A549 (cell line): ENCODE data around the gene SBNO2. TPM values are rescaled to one million over a fixed set of nuclear protein-coding genes. Genes with fewer than 3 reads are reported as not detected.
A peak's percentile ranks its signal among the peaks of the same experiment; 100 is the strongest.

Experiments
- ATAC-seq, 2 experiments: fragments of 200-7000 bp in 1 of 2; fragments of >200 bp in 1 of 2; cut with Nextera tagmentation in 1 of 2; cut with Tn5 transposase in 1 of 2; 3 replicates each; pipeline versions ENCODE4 v1.8.0 to v1.9.1; 2018 to 2020; ENCODE audit warnings: mild to moderate bottlenecking in 1 of 2, moderate library complexity in 1 of 2
- CTCF ChIA-PET: fragments of 300-600 bp; sonication (Branson Sonifier 250); formaldehyde crosslinking; extraction: SDS; loops from one replicate; lab custom pipeline; 2021; ENCODE audit warnings: antibody characterized with exemption, inconsistent platforms; lab: Yijun Ruan, JAX
- POLR2A ChIA-PET: fragments of 350-600 bp; formaldehyde crosslinking; extraction: SDS; loops from one replicate; lab custom pipeline; 2021; ENCODE audit warnings: antibody characterized with exemption, inconsistent platforms; lab: Yijun Ruan, JAX
- DNase-seq, 2 experiments: peaks; one replicate each; pipeline versions ENCODE4 v3.0.0 to v3.0.0-alpha.2; 2011 to 2016; ENCODE audit warnings: low read depth in 1 of 2, low spot score in 1 of 2
- FAIRE-seq: peaks from 2 replicates; lab custom pipeline; 2011; peaks lifted over from hg19 to GRCh38; lab: Jason Lieb, UNC
- H3K27ac ChIP-seq, 2 experiments: fragments of >200 bp; sonication (Bioruptor Twin); formaldehyde crosslinking; 3 replicates each; pipeline ENCODE4 v1.5.1; 2016 to 2017
- H3K4me1 ChIP-seq: fragments of >200 bp; sonication (Bioruptor Twin); formaldehyde crosslinking; 3 replicates; pipeline ENCODE4 v1.6.1; 2016
- H3K4me2 ChIP-seq: fragments of >200 bp; sonication (Bioruptor Twin); formaldehyde crosslinking; 3 replicates; pipeline ENCODE4 v1.6.1; 2016
- H3K4me3 ChIP-seq: fragments of >200 bp; sonication (Bioruptor Twin); formaldehyde crosslinking; 3 replicates; pipeline ENCODE4 v1.5.1; 2016
- H3K9me3 ChIP-seq: fragments of >200 bp; sonication (Bioruptor Twin); formaldehyde crosslinking; 3 replicates; pipeline ENCODE4 v1.6.1; 2016
- BHLHE40 ChIP-seq: IDR thresholded peaks from 2 replicates; pipeline ENCODE4 v1.6.1; 2012; ENCODE audit warnings: low read depth, low read length, inconsistent platforms
- CBX2 ChIP-seq: fragments of 200-600 bp; sonication (generic); IDR thresholded peaks from 2 replicates; pipeline ENCODE4 v1.6.1; 2016; ENCODE audit warnings: low read depth, mild to moderate bottlenecking, borderline replicate concordance
- CBX8 ChIP-seq: fragments of 200-600 bp; sonication (generic); IDR thresholded peaks from 2 replicates; pipeline ENCODE4 v1.6.1; 2016
- CHD4 ChIP-seq: fragments of 200-600 bp; sonication (generic); IDR thresholded peaks from 2 replicates; pipeline ENCODE4 v1.6.1; 2016; ENCODE audit warnings: antibody characterized with exemption, mild to moderate bottlenecking, borderline replicate concordance
- EHF ChIP-seq: fragments of 250-450 bp; sonication (Bioruptor Pico); IDR thresholded peaks from 2 replicates; pipeline ENCODE4 v1.5.0; 2020; ENCODE audit warnings: mild to moderate bottlenecking
- JUN ChIP-seq, 2 experiments: fragments of >200 bp; sonication (Bioruptor Twin); formaldehyde crosslinking; IDR thresholded peaks; 2 replicates in 1 of 2; 3 replicates in 1 of 2; pipeline ENCODE4 v1.6.1; 2016 to 2017
- JUNB ChIP-seq: fragments of >200 bp; sonication (Bioruptor Twin); formaldehyde crosslinking; IDR thresholded peaks from 2 replicates; pipeline ENCODE4 v1.6.1; 2016
- NFE2L2 ChIP-seq: fragments of 150-350 bp; conservative IDR thresholded peaks from 2 replicates; pipeline ENCODE4 v1.6.1; 2014; ENCODE audit warnings: low read length
- PHF8 ChIP-seq: fragments of 200-600 bp; sonication (generic); IDR thresholded peaks from 2 replicates; pipeline ENCODE4 v1.6.1; 2016; ENCODE audit warnings: low read depth, mild to moderate bottlenecking, antibody characterized with exemption, moderate library complexity, borderline replicate concordance
- POLR2A ChIP-seq: IDR thresholded peaks from 2 replicates; pipeline ENCODE4 v1.6.1; 2012; ENCODE audit warnings: mild to moderate bottlenecking, low read length
- RAD21 ChIP-seq, 2 experiments: fragments of >200 bp in 1 of 2; sonication (Bioruptor Twin) in 1 of 2; formaldehyde crosslinking in 1 of 2; IDR thresholded peaks in 1 of 2; conservative IDR thresholded peaks in 1 of 2; 2 replicates in 1 of 2; 3 replicates in 1 of 2; pipeline ENCODE4 v1.6.1; 2012 to 2018; ENCODE audit warnings: inconsistent platforms in 1 of 2
- SMC3 ChIP-seq: fragments of >200 bp; sonication (Bioruptor Twin); formaldehyde crosslinking; IDR thresholded peaks from 3 replicates; pipeline ENCODE4 v1.6.1; 2018; ENCODE audit warnings: inconsistent platforms
- ZC3H11A ChIP-seq: fragments of 450-650 bp; IDR thresholded peaks from 2 replicates; pipeline ENCODE4 v1.6.1; 2014; ENCODE audit warnings: antibody characterized with exemption, mild to moderate bottlenecking
- ZSCAN20 ChIP-seq: fragments of 250-450 bp; sonication (Bioruptor Pico); IDR thresholded peaks from 2 replicates; pipeline ENCODE4 v1.8.0; 2022; ENCODE audit warnings: mild to moderate bottlenecking, moderate library complexity
- WGBS: methylation state at CpG from one replicate; pipeline ENCODE4 v1.1.6; 2017; ENCODE audit errors: missing lambda C conversion rate; 5-methylcytosine and 5-hydroxymethylcytosine counted together
- polyA minus RNA-seq: library from RNA; depleted of rRNA, polyadenylated mRNA; stranded (reverse); fragments of >200 nt; gene quantifications from 2 replicates; pipeline ENCODE4 v1.2.3, GENCODE V29; 2011; rRNA and poly(A)+ RNA removed
- polyA plus RNA-seq, 4 experiments: library from polyadenylated mRNA; depleted of rRNA in 3 of 4; stranded (reverse); fragments of >200 nt; fragmentation: RNase III in 1 of 4; extraction: RNeasy Plus Mini Kit Qiagen cat#74134 plus additional on column Dnase treatment in 1 of 4; gene quantifications; 2 replicates in 3 of 4; 3 replicates in 1 of 4; pipeline ENCODE4 v1.2.3, GENCODE V29; 2011 to 2017
- TF ChIP-seq, protein P1 (sequence below): fragments of 450-650 bp; IDR thresholded peaks from 2 replicates; pipeline ENCODE4 v1.6.1; 2014; ENCODE audit warnings: antibody characterized with exemption
- TF ChIP-seq, protein P2 (sequence below): IDR thresholded peaks from 2 replicates; pipeline ENCODE4 v1.6.1; 2012; ENCODE audit warnings: low read depth, borderline replicate concordance
- TF ChIP-seq, protein P3 (sequence below): fragments of >200 bp; sonication (Bioruptor Twin); formaldehyde crosslinking; IDR thresholded peaks from 3 replicates; pipeline ENCODE4 v1.5.1; 2016

The SBNO2 gene, protein sequence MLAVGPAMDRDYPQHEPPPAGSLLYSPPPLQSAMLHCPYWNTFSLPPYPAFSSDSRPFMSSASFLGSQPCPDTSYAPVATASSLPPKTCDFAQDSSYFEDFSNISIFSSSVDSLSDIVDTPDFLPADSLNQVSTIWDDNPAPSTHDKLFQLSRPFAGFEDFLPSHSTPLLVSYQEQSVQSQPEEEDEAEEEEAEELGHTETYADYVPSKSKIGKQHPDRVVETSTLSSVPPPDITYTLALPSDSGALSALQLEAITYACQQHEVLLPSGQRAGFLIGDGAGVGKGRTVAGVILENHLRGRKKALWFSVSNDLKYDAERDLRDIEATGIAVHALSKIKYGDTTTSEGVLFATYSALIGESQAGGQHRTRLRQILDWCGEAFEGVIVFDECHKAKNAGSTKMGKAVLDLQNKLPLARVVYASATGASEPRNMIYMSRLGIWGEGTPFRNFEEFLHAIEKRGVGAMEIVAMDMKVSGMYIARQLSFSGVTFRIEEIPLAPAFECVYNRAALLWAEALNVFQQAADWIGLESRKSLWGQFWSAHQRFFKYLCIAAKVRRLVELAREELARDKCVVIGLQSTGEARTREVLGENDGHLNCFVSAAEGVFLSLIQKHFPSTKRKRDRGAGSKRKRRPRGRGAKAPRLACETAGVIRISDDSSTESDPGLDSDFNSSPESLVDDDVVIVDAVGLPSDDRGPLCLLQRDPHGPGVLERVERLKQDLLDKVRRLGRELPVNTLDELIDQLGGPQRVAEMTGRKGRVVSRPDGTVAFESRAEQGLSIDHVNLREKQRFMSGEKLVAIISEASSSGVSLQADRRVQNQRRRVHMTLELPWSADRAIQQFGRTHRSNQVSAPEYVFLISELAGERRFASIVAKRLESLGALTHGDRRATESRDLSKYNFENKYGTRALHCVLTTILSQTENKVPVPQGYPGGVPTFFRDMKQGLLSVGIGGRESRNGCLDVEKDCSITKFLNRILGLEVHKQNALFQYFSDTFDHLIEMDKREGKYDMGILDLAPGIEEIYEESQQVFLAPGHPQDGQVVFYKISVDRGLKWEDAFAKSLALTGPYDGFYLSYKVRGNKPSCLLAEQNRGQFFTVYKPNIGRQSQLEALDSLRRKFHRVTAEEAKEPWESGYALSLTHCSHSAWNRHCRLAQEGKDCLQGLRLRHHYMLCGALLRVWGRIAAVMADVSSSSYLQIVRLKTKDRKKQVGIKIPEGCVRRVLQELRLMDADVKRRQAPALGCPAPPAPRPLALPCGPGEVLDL (N-terminal part only)
- polyA plus RNA-seq (2011; rRNA removed): 6.8 and 8.4 TPM in 2 replicates
- 28.7 and 40.8 TPM in 2 replicates for polyA plus RNA-seq (2012; cell fraction: cytosol; rRNA removed)
- polyA plus RNA-seq (2012; cell fraction: nucleus; rRNA removed): 118 and 161 TPM in 2 replicates
- 27.0 to 32.0 TPM (median 27.7 TPM) in 3 replicates for polyA plus RNA-seq (2017; fragmentation: RNase III; extraction: RNeasy Plus Mini Kit Qiagen cat#74134 plus additional on column Dnase treatment)
- 9.6 and 15.2 TPM in 2 replicates for polyA minus RNA-seq

DNA sequence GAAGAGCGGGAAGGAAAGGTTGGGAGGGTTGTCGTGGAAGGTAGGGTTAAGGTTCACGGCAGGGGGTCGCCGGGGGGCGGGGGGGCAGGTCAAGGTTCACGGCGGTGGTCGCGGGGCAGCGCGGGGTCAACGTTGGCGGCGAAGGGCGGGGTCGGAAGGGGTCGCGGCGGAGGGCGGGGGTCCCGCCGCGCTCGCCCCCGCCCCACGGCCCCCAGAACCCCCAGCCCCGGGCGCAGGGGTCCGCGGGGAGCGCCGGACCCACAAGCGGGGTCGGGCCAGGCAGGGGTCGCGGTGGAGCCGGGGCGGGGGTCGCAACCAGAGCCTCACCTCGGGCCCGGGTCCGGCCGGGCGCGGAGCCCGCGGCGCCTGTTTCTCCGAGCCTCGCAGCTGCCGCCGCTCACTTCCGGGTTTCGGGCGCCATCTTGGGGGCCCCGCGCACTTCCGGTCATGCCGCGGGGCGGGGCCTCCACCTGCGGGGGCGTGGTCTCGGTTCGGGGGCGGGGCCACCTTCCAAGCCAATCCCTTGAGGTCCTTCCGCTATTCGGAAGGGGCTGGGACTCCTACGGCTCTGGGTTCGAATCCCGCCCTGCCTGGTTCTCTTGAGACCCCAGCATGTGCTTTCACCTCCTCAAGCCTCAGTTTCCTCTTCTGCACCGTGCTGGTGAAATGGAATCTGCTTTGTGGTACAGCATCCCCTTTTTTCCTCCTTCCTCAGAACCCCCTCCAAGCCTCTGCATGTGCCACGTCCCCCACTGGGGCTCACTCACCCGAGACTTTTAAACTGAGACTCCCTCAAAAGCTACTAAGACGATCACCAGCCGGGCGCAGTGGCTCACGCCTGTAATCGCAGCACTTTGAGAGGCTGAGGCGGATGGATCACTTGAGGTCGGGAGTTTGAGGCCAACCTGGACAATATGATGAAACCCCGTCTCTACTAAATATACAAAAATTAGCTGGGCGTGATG is at the start of gene SBNO2:
Gene SBNO2, minus strand, starts transcription at position 424 of the 965 bp plus-strand sequence. CDS start 19,992 bp downstream, outside the sequence.
- peak within 1 kb of the TSS; percentile 100 for H3K27ac ChIP-seq
- peak; percentile 64 to 89 for DNase-seq
- ChIA-PET CTCF (interaction anchor here (1.5 to 5.7 kb wide), 3 partner anchors 12 to 61 kb away, joined by 4 to 38 read pairs (median 15); no protein-coding TSS in a partner anchor), POLR2A (no interaction called here)
- H3K4me1 ChIP-seq: peaks cover 72% of the 10 kb centered on the region
- peak within 1 kb of the TSS; percentile 93 for H3K4me2 ChIP-seq
- TF ChIP-seq CHD4 (no peak), JUN (IDR thresholded peaks at IDR 0.05) (peak in 1 of 2 experiments; percentile 79; a peak in 3 of 5 replicates), POLR2A (peak; percentile 59), BHLHE40 (no peak), EHF (CRISPR knock-in tag) (no peak), ZC3H11A (no peak), NFE2L2 (no peak), SMC3 (0 out of 3 replicates have a peak, but pooled peaks have one; percentile 5)
- TF ChIP-seq, protein P1, sequence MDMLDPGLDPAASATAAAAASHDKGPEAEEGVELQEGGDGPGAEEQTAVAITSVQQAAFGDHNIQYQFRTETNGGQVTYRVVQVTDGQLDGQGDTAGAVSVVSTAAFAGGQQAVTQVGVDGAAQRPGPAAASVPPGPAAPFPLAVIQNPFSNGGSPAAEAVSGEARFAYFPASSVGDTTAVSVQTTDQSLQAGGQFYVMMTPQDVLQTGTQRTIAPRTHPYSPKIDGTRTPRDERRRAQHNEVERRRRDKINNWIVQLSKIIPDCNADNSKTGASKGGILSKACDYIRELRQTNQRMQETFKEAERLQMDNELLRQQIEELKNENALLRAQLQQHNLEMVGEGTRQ: 0 out of 2 replicates have a peak, but pooled peaks have one; percentile 18
- TF ChIP-seq, protein P2, sequence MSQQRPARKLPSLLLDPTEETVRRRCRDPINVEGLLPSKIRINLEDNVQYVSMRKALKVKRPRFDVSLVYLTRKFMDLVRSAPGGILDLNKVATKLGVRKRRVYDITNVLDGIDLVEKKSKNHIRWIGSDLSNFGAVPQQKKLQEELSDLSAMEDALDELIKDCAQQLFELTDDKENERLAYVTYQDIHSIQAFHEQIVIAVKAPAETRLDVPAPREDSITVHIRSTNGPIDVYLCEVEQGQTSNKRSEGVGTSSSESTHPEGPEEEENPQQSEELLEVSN: peak; percentile 53; the same call in 1 of the 2 replicates
- TF ChIP-seq, all 56 proteins: peak for 5
- ATAC-seq (peak; percentile 28 to 34; a peak in 4 of 6 replicates), FAIRE-seq (no peak)
- WGBS: 50% methylated on average over 19 of the region's 84 CpGs
- H3K4me3 ChIP-seq: peak within 1 kb of the TSS; percentile 98
- no peaks in the 10 kb centered on the region for H3K9me3 ChIP-seq

DNA sequence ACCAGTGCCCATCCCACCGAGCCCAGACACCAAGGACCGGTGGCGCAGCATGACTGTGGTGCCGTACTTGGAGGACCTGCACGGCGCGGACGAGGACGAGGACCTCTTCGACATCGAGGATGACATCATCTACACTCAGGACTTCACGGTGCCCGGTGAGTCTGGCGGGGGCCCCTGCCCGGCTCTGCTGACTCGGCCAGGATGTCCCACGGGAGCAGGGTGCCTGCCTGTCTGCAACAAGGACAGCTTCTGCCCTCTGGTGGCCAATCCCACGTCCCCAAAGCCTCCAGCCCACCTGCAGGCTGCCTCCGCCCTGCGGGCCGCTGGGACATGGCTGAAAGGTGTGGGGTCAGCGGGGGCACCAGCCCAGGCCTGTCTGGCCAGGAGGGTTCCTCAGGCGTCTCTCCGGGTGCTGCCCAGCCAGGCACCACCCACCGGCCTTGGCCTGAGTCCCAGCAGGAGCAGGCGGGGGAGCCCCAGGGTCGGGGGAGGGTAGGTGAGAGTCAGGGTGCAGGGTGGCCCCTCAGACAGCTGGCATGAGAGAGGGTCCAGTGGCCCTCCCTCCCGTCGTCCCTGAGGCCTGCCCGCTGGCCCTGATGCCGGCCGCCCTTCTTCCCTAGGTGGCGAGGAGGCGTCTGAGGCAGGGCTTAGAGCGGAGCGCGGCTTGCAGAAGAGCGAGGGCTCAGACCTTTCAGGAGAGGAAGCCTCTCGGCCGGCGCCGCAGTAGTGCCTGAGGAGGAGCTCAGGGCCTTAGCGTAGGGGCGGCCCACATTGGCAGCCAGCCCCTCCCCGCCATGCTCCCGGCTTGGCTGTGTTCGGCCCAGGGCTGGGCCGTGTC is 49.2 kb upstream of the SBNO2 start:
- no peak overlapping the region for H3K4me3 ChIP-seq
- peak; percentile 52 to 73; a peak in 4 of 6 replicates for ATAC-seq
- CTCF ChIA-PET: interaction anchor here (0.6 to 5.3 kb wide), 17 partner anchors 10 to 287 kb away, joined by 3 to 38 read pairs (median 6); partner anchors contain the start of genes ATP5F1D and CBARP
- H3K4me1 ChIP-seq: peaks cover 14% of the 10 kb centered on the region; the same call in 1 of the 3 replicates
- no peak overlapping the region for H3K4me2 ChIP-seq
- FAIRE-seq: no peak
- no peak for TF ChIP-seq ZSCAN20
- TF ChIP-seq, protein P1: no peak
- TF ChIP-seq CBX8: no peak
- no peak for TF ChIP-seq JUNB
- TF ChIP-seq SMC3: peak; percentile 37
- no peak for TF ChIP-seq CBX2
- TF ChIP-seq, protein P3, sequence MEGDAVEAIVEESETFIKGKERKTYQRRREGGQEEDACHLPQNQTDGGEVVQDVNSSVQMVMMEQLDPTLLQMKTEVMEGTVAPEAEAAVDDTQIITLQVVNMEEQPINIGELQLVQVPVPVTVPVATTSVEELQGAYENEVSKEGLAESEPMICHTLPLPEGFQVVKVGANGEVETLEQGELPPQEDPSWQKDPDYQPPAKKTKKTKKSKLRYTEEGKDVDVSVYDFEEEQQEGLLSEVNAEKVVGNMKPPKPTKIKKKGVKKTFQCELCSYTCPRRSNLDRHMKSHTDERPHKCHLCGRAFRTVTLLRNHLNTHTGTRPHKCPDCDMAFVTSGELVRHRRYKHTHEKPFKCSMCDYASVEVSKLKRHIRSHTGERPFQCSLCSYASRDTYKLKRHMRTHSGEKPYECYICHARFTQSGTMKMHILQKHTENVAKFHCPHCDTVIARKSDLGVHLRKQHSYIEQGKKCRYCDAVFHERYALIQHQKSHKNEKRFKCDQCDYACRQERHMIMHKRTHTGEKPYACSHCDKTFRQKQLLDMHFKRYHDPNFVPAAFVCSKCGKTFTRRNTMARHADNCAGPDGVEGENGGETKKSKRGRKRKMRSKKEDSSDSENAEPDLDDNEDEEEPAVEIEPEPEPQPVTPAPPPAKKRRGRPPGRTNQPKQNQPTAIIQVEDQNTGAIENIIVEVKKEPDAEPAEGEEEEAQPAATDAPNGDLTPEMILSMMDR: peak; percentile 52; the same call in 2 of the 3 replicates
- TF ChIP-seq RAD21 (conservative IDR thresholded peaks at IDR 0.05 in 1 of 2, IDR thresholded peaks at IDR 0.05 in 1 of 2): peak; percentile 50 to 54
- no peak for TF ChIP-seq PHF8
- POLR2A ChIA-PET: no interaction called here
- H3K9me3 ChIP-seq: no peaks in the 10 kb centered on the region
- WGBS: 53% methylated on average over 14 of the region's 48 CpGs
- peak overlapping the region in 1 of 2 experiments; percentile 43; a peak in 2 of 6 replicates for H3K27ac ChIP-seq
- DNase-seq: peak in 1 of 2 experiments; percentile 61
